HG03575 (cell line): Measurements from ENCODE around the gene APOBEC3C.
"Not testable (repeated sequence)": the region's sequence is repeated elsewhere in the genome, so short reads cannot be mapped to it uniquely, and the experiment has no call there.

Experiments
- ATAC-seq: cut with Tn5 transposase; IDR thresholded peaks from one replicate; pipeline ENCODE4 v1.9.1; 2021; ENCODE audit not compliant: unreplicated experiment, insufficient number of reproducible peaks, low FRiP score; ENCODE audit errors: extremely low read depth

Gene APOBEC3C

DNA sequence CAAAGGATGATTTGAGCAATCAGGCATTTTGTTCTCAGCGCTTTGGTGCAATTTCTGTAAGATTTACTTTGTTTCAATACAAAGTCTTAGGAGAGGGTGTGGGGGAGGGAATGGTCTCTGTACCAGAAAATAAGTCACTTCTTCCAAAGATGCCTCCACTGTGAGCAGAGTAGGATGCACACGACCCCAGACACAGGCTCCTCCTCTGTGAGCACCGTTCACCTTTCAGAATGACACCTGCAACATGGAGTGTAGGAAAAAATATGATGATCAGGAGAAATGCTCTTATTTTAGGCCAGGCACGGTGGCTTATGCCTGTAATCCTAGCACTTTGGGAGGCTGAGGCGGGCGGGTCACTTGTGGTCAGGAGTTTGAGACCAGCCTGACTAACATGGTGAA is 665 bp downstream of the APOBEC3C start:
- not testable (repeated sequence) for ATAC-seq

DNA sequence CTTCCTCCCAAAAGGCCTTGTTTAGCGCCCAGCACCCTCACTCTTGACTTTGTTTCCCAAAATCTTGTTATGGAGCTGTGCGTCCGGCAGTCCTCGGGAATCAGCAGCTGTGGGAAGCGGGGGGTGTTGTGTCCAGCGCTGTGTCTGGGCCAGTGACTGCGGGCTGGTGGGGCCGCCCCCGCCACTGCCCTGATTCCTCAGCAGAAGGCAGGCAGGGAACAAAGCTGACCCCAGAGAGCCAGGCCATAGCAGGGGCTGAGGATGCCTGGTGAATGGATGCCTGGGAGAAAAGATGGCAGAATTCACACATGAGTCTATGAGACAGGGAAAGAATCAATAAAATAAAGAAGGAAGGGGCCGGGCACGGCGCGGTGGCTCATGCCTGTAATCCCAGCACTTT is 2.5 kb downstream of the APOBEC3C start:
- no peak for ATAC-seq

DNA sequence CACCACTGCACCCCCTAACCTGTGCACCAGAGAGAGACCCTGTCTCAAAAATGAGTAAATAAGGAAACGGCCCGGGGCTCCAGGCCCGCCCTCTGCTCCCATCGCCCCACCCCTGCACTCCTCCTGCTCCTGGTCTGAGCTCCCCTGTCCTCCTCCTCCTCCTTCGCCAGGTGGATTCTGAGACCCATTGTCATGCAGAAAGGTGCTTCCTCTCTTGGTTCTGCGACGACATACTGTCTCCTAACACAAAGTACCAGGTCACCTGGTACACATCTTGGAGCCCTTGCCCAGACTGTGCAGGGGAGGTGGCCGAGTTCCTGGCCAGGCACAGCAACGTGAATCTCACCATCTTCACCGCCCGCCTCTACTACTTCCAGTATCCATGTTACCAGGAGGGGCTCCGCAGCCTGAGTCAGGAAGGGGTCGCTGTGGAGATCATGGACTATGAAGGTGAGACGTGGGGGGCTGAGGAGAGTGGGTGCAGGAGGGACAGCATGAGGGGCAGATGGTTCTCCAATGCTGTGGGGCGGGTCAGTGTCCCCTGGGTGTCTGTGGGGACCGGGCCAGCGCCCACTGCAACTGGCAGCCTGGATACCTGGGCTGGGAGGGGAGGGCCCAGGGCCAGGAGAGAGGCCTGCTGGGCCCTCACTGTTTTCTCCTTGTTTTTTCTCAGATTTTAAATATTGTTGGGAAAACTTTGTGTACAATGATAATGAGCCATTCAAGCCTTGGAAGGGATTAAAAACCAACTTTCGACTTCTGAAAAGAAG is 3.7 kb downstream of the APOBEC3C start:
- ATAC-seq: no peak

DNA sequence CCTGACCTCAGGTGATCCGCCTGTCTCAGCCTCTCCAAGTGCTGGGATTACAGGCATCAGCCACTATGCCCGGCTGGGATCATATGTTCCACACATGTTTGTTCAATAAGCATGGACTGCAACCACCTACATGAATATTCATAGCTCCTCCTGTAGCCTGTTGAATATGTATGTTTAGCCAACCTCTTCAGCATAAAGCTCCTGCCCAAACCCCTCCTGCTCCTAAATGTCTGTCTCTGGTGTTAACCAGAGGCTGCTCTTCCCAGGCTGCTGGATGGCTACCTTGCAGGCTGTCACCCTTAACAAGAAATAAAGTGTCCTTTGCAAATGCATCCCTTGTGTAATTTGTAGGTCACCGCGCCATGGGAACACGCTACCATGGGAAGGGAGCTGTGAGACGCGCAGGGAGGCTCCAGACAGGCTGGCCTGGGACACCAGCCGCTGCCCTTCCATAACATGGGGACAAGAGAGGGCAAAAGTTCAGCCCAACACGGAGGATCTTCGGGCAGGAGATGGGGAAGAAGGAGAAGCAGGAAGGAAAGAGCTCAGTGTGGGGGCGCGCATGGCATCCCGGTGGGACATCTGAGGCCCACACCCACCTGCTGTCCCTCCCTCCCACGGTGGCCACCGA is 6.1 kb downstream of the APOBEC3C start:
- ATAC-seq: not testable (repeated sequence)

DNA sequence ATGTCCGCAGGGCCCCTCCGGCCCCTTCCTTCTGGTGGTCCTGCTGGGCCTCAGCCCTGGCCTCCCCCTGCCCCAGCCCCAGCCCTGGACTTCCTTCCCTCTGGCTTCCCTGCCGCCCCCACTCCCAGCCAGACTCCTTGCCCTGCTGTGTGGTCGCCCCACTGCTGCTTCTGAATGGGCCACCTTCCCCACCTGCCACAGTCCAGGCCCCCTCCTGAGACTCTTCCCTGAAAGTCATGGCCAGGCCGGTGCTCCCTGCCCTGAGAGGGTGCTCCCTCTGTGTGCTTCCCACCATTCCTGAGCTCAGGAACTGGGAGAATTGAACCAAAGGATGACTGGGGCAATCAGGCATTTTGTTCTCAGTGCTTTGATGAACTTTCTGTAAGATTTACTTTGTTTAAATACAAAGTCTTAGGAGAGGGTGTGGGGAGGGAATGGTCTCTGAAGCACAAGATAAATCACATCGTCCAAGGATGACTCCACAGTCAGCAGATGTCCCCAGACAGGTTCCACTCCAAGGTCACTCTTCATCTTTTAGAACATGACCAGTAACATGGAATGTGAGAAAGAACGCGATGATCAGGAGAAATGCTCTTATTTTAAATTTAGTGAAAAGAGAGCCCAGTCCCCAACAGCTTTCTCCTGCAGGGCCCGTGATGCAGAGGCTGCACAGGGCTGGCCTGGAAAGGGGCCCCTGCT is 7.6 kb downstream of the APOBEC3C start:
- ATAC-seq: no peak

DNA sequence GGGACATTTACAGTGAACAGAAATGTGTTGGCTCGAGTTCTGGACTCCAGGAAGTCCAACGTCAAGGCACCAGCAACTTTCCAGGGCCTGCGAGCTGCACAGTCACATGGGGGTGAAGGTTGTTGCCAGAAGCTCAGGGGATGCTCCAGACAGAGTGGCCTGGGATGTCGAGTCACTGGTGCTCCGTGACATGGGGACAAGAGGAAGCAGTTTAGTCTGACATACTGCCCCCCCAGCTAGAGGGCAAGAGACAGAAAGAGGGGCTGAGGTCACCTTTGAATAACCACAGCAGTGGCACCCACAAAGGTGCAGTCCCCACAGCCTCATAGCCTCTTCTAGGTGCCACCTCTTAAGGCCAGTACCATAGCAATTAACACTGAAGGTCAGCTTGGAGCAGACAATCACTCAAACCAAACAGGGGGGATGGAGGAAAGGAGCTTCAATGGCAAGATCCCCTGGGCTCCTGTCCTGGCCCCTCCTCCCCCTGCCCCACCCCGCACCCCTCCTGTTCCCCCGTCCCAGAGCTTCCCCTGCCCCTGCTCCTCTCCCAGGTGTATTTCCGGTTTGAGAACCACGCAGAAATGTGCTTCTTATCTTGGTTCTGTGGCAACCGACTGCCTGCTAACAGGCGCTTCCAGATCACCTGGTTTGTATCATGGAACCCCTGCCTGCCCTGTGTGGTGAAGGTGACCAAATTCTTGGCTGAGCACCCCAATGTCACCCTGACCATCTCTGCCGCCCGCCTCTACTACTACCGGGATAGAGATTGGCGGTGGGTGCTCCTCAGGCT is 10.7 kb downstream of the APOBEC3C start:
- ATAC-seq: no peak

DNA sequence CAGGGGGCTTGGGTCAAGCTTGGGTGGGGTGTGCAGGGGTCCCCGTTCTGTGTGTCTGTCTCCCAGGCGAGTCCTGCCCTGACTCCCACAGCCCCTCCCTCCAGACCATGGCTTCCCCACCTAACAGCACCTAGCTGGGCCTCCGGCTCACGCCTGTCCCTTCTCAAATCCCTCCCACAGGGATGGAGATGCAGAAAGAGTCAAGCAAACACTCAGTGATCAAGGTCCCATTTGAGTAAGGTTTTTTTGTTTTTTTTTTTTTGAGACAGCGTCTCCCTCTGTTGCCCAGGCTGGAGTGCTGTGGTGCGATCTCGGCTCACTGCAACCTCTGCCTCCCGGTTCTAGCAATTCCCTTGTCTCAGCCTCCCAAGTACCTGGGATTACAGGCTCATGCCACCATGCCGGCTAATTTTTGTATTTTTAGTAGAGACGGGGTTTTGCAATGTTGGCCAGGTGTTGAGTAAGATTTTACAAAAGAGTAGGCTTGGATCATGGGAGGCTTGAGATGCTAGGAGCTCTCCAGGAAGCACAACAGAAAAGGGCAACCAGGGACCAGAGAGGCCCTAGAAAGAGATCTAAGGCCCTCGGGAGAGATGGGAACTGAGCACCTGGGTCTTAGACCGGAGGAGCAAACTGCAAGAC is 12.6 kb downstream of the APOBEC3C start:
- ATAC-seq: no peak

DNA sequence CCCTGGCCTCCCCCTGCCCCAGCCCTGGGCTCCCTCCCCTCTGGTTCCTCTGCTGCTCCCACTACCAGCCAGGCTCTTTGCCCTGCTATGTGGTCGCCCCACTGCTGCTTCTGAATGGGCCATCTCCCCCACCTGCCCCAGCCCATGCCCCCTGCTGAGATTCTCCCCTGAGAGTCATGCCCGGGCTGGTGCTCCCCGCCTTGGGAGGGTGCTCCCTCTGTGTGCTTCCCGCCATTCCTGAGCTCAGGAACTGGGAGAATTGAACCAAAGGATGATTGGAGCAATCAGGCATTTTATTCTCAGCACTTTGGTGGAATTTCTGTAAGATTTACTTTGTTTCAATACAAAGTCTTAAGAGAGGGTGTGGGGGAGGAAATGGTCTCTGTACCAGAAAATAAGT is 13.7 kb downstream of the APOBEC3C start:
- ATAC-seq: no peak

DNA sequence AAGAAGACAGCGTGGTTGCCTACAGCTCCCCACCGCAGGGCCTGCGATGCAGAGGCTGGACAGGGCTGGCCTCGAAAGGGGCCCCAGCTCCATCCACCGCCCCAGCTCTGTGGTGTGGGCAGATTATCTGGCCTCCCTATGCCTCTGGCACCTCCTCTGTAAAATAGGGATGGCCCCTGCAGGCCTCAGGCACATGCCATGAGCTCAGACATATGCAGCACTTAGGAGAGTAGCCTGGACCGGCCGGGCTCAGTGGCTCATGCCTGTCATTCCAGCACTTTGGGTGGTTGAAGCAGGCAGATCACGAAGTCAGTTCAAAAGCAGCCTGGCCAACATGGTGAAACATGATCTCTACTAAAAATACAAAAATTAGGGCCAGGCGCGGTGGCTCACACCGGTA is 14.2 kb downstream of the APOBEC3C start:
- ATAC-seq: no peak

DNA sequence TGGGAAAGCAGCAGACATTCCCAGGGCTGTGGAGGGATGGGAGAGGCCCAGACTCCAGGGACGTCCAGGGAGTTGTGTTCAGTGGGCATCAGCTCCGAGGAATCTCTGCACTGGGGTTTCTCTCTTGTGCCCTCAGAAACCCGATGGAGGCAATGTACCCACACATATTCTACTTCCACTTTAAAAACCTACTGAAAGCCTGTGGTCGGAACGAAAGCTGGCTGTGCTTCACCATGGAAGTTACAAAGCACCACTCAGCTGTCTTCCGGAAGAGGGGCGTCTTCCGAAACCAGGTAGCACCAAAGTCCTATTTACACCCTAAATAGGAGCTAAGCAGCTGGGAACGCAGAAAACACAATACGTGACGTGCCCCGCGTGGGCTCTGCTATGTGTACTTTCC is 15.2 kb downstream of the APOBEC3C start:
- no peak for ATAC-seq

DNA sequence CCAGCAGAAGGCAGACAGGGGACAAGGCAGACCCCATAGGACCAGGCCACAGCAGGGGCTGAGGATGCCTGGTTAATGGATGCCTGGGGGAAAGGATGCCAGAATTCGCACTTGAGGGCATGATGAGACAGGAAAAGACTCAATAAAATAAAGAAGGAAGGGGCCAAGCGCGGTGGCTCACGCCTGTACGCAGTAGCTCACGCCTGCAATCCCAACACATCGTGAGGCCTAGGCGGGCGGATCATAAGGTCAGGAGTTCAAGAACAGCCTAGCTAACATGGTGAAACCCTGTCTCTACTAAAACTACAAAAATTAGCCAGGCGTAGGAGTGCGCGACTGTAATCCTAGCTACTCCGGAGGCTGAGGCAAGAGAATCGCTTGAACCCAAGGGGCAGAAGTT is 16.6 kb downstream of the APOBEC3C start:
- ATAC-seq: no peak

DNA sequence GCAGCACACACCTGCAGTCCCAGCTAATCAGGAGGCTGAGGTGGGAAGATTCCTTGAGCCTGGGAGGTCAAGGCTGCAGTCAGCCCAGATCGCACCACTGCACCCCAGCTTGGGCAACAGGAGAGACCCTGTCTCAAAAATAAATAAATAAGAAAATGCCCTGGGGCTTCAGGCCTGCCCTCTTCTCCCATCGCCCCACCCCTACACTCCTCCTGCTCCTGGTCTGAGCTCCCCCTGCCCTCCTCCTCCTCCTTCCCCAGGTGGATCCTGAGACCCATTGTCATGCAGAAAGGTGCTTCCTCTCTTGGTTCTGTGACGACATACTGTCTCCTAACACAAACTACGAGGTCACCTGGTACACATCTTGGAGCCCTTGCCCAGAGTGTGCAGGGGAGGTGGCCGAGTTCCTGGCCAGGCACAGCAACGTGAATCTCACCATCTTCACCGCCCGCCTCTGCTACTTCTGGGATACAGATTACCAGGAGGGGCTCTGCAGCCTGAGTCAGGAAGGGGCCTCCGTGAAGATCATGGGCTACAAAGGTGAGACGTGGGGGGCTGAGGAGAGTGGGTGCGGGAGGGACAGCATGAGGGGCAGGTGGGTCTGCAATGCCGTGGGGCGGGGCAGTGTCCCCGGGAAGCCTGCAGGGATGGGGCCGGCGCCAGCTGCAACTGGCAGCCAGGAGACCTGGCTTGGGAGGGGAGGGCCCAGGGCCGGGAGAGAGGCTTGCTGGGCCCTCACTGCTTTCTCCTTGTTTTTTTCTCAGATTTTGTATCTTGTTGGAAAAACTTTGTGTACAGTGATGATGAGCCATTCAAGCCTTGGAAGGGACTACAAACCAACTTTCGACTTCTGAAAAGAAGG is 17.6 kb downstream of the APOBEC3C start:
- ATAC-seq: not testable (repeated sequence)

DNA sequence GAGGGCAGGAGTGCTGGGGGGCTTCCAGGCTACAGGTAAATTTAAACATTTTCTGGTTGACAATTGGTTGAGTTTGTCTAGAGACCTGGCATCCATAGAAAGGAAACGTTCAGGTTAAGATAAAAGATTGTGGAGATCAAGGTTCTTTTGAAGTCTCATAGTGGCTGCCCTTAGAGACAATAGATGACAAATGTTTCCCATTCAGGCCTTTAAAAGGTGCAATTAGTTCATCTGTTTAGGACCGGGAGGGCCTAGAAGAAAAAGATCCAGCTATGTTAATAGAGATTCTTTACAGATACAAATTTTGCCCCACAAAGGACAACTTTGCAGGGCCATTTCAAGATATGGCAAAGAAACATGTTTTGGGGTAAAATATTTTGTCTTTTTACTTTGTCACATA is 23.0 kb downstream of the APOBEC3C start:
- not testable (repeated sequence) for ATAC-seq

DNA sequence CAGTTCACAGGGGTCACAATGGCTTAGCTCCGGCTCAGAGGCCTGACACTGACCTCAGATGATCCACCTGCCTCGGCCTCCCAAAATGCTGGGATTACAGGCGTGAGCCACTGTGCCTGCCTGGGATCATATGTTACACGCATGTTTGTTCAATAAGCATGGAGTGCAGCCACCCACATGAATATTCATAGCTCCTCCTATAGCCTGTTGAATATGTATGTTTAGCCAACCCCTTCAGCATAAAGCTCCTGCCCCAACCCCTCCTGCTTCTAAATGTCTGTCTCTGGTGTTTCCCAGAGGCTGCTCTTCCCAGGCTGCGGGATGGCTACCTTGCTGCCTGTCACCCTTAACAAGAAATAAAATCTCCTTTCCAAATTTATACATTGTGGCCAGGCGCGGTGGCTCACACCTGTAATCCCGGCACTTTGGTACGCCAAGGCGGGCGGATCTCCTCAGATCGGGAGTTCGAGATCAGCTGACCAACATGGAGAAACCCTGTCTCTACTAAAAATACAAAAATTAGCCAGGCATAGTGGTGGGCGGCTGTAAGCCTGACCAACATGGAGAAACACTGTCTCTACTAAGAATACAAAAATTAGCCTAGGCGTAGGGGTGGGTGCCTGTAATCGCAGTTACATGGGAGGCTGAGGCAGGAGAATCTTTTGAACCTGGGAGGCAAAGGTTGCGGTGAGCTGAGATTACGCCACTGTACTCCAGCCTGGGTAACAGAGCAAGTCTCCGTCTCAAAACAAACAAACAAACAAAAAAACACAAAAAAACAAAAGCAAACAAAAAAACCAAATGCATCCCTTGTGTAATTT is 25.5 kb downstream of the APOBEC3C start:
- no peak for ATAC-seq

DNA sequence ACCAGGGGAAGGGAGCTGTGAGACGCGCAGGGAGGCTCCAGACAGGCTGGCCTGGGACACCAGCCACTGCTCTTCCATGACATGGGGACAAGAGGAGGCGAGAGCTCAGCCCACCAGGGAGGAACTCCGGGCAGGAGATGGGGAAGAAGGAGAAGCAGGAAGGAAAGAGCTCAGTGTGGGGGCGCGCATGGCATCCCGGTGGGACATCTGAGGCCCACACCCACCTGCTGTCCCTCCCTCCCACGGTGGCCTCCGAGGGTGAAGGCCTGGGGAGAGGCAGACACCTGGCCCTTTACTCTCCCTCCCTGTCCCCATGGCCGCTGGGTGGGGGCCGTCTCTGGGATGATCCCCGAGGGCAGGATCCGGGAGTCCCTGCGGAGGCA is 26.1 kb downstream of the APOBEC3C start:
- ATAC-seq: not testable (repeated sequence)

DNA sequence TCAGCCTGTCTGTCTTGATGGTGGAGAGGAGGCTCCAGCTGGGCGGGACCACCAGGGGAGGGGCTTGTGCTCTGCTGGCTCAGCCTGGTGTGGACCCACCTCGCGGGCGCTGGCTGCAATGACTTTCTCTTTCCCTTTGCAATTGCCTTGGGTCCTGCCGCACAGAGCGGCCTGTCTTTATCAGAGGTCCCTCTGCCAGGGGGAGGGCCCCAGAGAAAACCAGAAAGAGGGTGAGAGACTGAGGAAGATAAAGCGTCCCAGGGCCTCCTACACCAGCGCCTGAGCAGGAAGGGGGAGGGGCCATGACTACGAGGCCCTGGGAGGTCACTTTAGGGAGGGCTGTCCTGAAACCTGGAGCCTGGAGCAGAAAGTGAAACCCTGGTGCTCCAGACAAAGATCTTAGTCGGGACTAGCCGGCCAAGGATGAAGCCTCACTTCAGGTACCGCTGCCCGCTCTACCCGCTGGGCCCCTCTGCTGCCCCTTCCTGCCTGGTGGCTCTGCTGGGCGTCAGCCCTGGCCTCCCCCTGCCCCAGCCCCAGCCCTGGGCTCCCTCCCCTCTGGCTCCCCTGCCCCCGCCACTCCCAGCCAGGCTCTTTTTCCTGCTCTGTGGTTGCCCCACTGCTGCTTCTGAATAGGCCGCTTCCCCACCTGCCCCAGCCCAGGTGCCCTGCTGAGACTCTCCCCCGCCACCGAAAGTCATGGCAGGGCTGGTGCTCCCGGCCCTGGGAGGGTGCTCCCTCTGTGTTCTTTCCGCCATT is 26.7 kb downstream of the APOBEC3C start, which contains the start of gene APOBEC3F:
APOBEC3F (plus strand) TSS at position 327 of the 759 bp plus-strand sequence; CDS start at position 424, 97 bp downstream.
- ATAC-seq: not testable (repeated sequence)
